ENCODE results near the gene ACBD3. TPM values are rescaled to one million over a fixed set of nuclear protein-coding genes. Genes with fewer than 3 reads are reported as not detected.

The ACBD3 gene
- 10 to 100 TPM; 21.0 to 22.6 TPM for total RNA-seq

- H3K27me3 Mint-ChIP-seq = no peaks in the 10 kb centered on the region
- ATAC-seq (ENCODE audit: low read depth) (peak; percentile 96), DNase-seq (peak; percentile 85)
- peak within 1 kb of the TSS; percentile 95 for H3K27ac Mint-ChIP-seq
- H3K9me3 Mint-ChIP-seq = no peaks in the 10 kb centered on the region
- peaks cover 21% of the 10 kb centered on the region for H3K4me1 Mint-ChIP-seq
- peaks cover 9% of the 10 kb centered on the region for H3K36me3 Mint-ChIP-seq
- H3K4me3 Mint-ChIP-seq = peak within 1 kb of the TSS; percentile 97
- POLR2A ChIA-PET = interaction anchor here (0.6 to 1.0 kb wide), 2 partner anchors 9 to 124 kb away, joined by 3 read pairs; no protein-coding TSS in a partner anchor
Observed at GRCh38 chr1:226186124-226187018, at the start of gene ACBD3. ACBD3 (minus strand) TSS chr1:226186741; CDS start chr1:226186675, 66 bp downstream.

DNA sequence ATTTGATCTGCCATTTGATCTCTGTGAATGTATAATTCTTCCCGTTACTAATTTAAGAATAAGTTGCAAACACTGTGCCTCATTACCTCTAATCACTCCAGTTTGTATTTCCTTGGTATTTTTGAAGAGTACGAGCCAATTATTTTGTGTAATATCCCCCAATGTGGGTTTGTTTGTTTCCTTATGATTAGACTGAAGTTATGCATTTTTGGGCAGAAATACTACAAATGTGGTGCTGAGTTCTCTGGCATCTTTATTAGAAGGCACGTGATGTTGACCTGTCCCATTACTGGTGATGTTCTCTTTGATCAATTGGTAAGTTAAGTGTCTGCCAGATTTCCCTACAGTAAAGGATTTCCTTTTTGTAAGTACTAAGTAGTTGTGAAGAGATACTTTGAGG lies 47.3 kb upstream of the ACBD3 start:
- Mint-ChIP-seq H3K4me1 (no peaks in the 10 kb centered on the region), H3K4me3 (no peak overlapping the region), H3K27ac (no peak overlapping the region), H3K9me3 (no peaks in the 10 kb centered on the region), H3K27me3 (no peaks in the 10 kb centered on the region), H3K36me3 (peaks cover 13% of the 10 kb centered on the region)
- ATAC-seq (ENCODE audit: low read depth) (no peak), DNase-seq (no peak)
- POLR2A ChIA-PET = interaction anchor here (0.6 kb wide), 1 partner anchor 26 kb away, joined by 3 read pairs; no protein-coding TSS in a partner anchor

DNA sequence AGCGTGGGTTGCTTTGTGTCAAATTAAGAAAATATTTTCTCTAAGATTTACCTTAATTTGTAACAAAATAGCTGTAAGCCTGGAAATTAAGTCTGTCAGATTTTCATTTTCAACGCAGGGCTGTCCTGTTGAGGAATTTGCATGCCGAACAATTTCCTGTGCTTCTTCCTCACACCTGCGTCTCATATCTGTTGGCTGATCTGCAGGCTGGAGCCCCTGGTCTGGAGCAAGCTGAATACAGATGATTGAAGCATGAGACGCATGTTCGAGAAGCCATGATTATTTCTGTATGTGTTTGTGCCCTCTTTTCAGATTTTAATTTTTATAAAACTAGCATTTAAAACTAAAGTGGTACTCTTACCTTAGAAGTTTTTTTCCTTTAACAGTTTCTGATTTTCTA lies 46.8 kb upstream of the ACBD3 start:
- H3K27ac Mint-ChIP-seq = no peak overlapping the region
- no peak overlapping the region for H3K4me3 Mint-ChIP-seq
- no peaks in the 10 kb centered on the region for H3K27me3 Mint-ChIP-seq
- DNase-seq = no peak
- POLR2A ChIA-PET = interaction anchor here (0.6 kb wide), 1 partner anchor 25 kb away, joined by 3 read pairs; no protein-coding TSS in a partner anchor
- no peak for ATAC-seq (ENCODE audit: low read depth)
- H3K9me3 Mint-ChIP-seq = no peaks in the 10 kb centered on the region
- peaks cover 13% of the 10 kb centered on the region for H3K36me3 Mint-ChIP-seq
- H3K4me1 Mint-ChIP-seq = no peaks in the 10 kb centered on the region

DNA sequence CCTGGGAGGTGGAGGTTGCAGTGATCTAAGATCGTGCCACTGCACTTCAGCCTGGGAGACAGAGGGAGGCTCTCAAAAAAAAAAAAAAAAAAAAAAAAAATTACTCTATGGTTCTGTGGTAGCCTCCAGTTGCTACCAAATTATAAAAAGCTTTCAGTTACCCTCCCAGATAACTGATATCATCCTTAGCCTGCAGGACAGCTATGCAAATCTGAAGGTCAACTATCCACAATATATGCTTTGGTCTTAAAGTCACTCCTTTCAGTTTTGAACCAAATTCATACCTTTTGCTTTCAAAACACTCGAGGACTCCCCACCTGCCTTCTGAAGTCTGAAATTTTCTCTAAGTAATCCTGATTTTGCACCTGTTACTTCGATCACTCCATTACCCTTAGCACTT lies 40.1 kb upstream of the ACBD3 start:
- DNase-seq (no peak), ATAC-seq (ENCODE audit: low read depth) (no peak)
- Mint-ChIP-seq H3K36me3 (peaks cover 7% of the 10 kb centered on the region), H3K27ac (no peak overlapping the region), H3K4me3 (no peak overlapping the region), H3K4me1 (no peaks in the 10 kb centered on the region), H3K9me3 (no peaks in the 10 kb centered on the region), H3K27me3 (peaks cover 25% of the 10 kb centered on the region)
- POLR2A ChIA-PET = interaction anchor here (0.6 kb wide), 1 partner anchor 617 kb away, joined by 3 read pairs; no protein-coding TSS in a partner anchor

GRCh38 chr1:226223786-226224244 lies 37.3 kb upstream of the ACBD3 start:
- H3K4me3 Mint-ChIP-seq = peak overlapping the region; percentile 80
- H3K9me3 Mint-ChIP-seq = no peaks in the 10 kb centered on the region
- H3K36me3 Mint-ChIP-seq = peaks cover 3% of the 10 kb centered on the region
- H3K27ac Mint-ChIP-seq = no peak overlapping the region
- POLR2A ChIA-PET = no interaction called here
- ATAC-seq (ENCODE audit: low read depth) (peak; percentile 78), DNase-seq (peak; percentile 69)
- H3K4me1 Mint-ChIP-seq = no peaks in the 10 kb centered on the region
- H3K27me3 Mint-ChIP-seq = peaks cover 35% of the 10 kb centered on the region

DNA sequence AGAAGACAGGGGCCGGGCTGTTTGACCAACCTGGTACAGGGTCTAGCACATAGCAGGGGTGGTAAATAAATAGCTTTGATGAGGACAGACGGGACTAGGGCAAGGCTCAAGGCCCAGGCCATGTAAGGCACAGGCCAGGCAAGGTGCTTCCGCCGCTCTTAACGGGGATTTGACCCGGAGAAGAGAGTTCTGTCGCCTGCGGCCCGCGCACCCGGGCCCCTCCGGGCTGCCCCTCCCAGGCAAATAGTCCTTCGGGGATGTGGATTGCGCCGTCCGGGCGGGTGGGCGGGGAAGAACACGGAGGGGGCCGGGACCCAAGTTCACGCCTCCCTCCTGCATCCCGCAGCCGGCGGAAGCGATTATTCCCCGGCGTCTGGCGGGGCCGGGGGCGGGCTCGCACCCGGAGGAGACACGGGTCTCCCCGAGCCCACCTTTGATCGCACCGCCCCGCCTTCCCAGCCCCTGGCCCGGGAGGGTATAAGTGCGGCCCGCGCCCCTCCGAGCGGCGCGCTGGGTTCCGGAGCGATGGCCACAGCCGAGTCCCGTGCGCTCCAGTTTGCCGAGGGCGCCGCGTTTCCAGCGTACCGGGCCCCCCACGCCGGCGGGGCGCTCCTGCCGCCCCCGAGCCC lies 36.7 kb upstream of the ACBD3 start, which contains the start of gene MIXL1:
Gene MIXL1 (plus strand): TSS at position 508 of the 629 bp plus-strand sequence. CDS start 18 bp downstream, at position 526.
- DNase-seq = no peak
- Mint-ChIP-seq H3K27me3 (peaks cover 35% of the 10 kb centered on the region), H3K4me1 (no peaks in the 10 kb centered on the region), H3K27ac (no peak within 1 kb of the TSS), H3K9me3 (no peaks in the 10 kb centered on the region), H3K4me3 (peak within 1 kb of the TSS; percentile 80), H3K36me3 (peaks cover 3% of the 10 kb centered on the region)
- ATAC-seq (ENCODE audit: low read depth) = peak; percentile 48
- POLR2A ChIA-PET = no interaction called here

DNA sequence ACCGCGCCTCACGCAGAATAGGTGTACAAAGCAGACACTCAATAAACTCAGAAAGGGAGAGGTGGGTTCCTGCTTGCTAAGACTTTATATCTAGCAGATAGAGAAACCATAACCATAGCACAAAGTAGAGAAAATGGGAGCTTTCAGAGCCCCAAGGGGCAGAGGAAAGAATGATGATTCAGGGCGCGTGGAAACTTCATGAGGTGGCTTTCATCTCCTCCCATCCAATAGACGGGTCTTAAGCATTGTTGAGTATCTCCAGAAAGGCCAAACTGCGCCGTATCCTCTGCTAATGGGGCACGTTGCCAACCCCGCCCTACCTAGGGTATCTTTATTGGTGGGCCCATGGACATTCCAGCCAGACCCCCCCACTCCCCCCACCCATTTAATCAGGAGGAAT lies 36.1 kb upstream of the ACBD3 start:
- Mint-ChIP-seq H3K4me1 (no peaks in the 10 kb centered on the region), H3K27me3 (peaks cover 35% of the 10 kb centered on the region), H3K36me3 (peaks cover 3% of the 10 kb centered on the region), H3K27ac (no peak overlapping the region), H3K4me3 (peak overlapping the region; percentile 53), H3K9me3 (no peaks in the 10 kb centered on the region)
- DNase-seq (no peak), ATAC-seq (ENCODE audit: low read depth) (no peak)
- POLR2A ChIA-PET = no interaction called here

- Mint-ChIP-seq H3K27ac (peak overlapping the region; percentile 8), H3K27me3 (peaks cover 39% of the 10 kb centered on the region), H3K9me3 (no peaks in the 10 kb centered on the region), H3K4me1 (no peaks in the 10 kb centered on the region), H3K4me3 (no peak overlapping the region), H3K36me3 (no peaks in the 10 kb centered on the region)
- no peak for DNase-seq
- ATAC-seq (ENCODE audit: low read depth) = no peak
- POLR2A ChIA-PET = no interaction called here
Observed at GRCh38 chr1:226220473-226221189, 34.1 kb upstream of the ACBD3 start.

DNA sequence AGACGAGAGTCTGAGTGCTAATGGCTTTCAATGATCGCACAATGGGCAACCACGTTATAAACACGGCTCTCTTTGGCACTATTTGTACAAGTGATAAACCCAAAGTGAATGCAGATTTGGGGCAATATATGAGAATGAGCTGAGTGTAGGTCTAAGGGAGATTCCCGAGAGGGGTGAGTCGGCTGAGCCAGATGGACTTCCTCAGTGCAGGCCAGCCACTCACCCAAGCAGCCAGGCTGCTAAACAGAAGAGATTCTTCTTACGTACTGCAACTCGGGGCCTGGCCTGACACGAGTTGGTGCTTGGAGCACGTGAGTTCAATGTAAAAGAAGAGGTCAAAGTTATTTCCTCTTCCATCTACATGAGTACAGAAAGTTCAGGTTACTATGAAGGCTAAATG lies 30.7 kb upstream of the ACBD3 start:
- Mint-ChIP-seq H3K4me1 (no peaks in the 10 kb centered on the region), H3K27me3 (peaks cover 21% of the 10 kb centered on the region), H3K27ac (no peak overlapping the region), H3K9me3 (no peaks in the 10 kb centered on the region), H3K36me3 (no peaks in the 10 kb centered on the region), H3K4me3 (no peak overlapping the region)
- DNase-seq (no peak), ATAC-seq (ENCODE audit: low read depth) (no peak)
- POLR2A ChIA-PET = no interaction called here

DNA sequence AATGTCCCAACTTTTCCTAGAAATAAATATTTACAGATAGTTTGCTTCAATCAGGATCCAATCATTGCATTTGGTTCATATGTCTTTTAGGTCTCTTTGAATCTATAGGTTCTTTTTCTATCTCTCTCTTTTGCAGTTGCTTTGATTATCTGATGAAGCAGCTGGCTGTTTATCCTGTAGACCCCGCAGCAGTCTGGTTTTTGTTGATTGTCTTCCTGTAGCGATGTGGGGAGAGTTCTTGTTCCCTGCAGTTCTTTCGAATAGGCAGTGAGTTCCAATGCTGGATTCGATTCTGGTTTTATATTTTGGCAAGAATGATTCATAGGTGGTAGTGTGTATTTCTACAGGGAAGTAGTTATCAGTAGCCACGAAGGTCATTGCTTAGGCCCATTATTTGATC lies 29.5 kb upstream of the ACBD3 start:
- no peak for DNase-seq
- Mint-ChIP-seq H3K36me3 (no peaks in the 10 kb centered on the region), H3K4me1 (no peaks in the 10 kb centered on the region), H3K9me3 (no peaks in the 10 kb centered on the region), H3K27ac (no peak overlapping the region), H3K4me3 (no peak overlapping the region), H3K27me3 (peaks cover 12% of the 10 kb centered on the region)
- POLR2A ChIA-PET = no interaction called here
- ATAC-seq (ENCODE audit: low read depth) = no peak

GRCh38 chr1:226215239-226215638 lies 28.7 kb upstream of the ACBD3 start:
- peaks cover 8% of the 10 kb centered on the region for H3K27me3 Mint-ChIP-seq
- no peak overlapping the region for H3K4me3 Mint-ChIP-seq
- no peak overlapping the region for H3K27ac Mint-ChIP-seq
- no peaks in the 10 kb centered on the region for H3K4me1 Mint-ChIP-seq
- H3K36me3 Mint-ChIP-seq = no peaks in the 10 kb centered on the region
- POLR2A ChIA-PET = no interaction called here
- no peak for ATAC-seq (ENCODE audit: low read depth)
- no peak for DNase-seq
- no peaks in the 10 kb centered on the region for H3K9me3 Mint-ChIP-seq

DNA sequence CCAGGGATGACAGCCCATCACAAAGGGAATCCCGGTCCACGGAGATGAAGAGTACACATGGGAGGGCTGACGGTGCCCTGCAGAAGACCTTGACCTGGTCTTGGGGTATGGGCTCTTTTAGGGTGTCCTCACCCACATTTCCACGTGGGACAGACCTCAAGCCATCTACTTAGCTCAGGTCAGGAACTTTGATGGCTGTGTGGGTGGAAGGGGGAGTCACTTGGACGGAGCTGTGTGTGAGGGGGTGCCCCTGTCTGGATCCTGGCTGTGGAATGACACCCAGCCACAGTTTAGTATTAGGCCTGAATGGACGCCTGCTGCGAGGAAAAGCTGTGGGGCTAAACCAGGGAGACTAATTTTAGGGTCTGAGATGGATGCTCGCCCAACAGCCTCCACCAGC lies 26.0 kb upstream of the ACBD3 start:
- H3K9me3 Mint-ChIP-seq = no peaks in the 10 kb centered on the region
- POLR2A ChIA-PET = no interaction called here
- no peak overlapping the region for H3K27ac Mint-ChIP-seq
- H3K4me3 Mint-ChIP-seq = no peak overlapping the region
- ATAC-seq (ENCODE audit: low read depth) (no peak), DNase-seq (no peak)
- peaks cover 5% of the 10 kb centered on the region for H3K27me3 Mint-ChIP-seq
- no peaks in the 10 kb centered on the region for H3K4me1 Mint-ChIP-seq
- no peaks in the 10 kb centered on the region for H3K36me3 Mint-ChIP-seq

DNA sequence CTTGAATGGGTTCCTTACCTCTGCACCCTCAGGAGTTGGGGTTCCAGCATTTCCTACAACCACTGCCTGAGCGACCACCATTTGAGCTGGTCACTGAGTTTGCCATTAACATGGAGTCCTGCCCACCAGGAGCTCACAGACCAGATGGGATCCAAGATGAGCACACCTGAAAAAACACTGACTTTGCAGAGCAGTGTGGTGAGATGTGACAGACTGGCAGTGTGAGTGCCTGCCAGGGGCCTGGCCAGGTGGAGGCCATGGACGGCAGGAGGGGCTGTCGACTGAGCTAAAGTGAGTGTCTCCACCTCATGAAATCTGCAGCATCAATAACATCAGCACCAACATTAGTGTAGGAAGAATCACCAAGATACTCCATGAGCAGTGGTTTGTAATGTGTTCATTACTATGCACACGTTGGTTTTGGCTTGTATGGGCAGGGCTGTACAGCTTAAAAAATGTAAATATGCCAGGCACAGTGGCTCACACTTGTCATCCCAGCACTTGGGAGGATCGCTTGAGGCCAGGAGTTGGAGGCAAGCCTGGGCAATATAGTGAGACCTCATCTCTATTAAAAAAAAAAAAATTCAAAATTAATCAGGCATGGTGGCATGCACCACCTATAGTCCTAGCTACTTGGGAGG lies 24.8 kb upstream of the ACBD3 start:
- H3K9me3 Mint-ChIP-seq = no peaks in the 10 kb centered on the region
- POLR2A ChIA-PET = no interaction called here
- no peak overlapping the region for H3K4me3 Mint-ChIP-seq
- no peak overlapping the region for H3K27ac Mint-ChIP-seq
- H3K27me3 Mint-ChIP-seq = peaks cover 5% of the 10 kb centered on the region
- H3K36me3 Mint-ChIP-seq = no peaks in the 10 kb centered on the region
- no peak for ATAC-seq (ENCODE audit: low read depth)
- no peaks in the 10 kb centered on the region for H3K4me1 Mint-ChIP-seq
- no peak for DNase-seq

Data from activated naive CD8-positive, alpha-beta T cell treated with anti-CD3 and anti-CD28 coated beads, Interleukin-2, amount 10 ng/mL, durations not matched to agents 7 days and 5 days (primary cell).